ENCODE measurements around the gene KRTAP10-5. TPM values are rescaled to one million over a fixed set of nuclear protein-coding genes. Genes with fewer than 3 reads are reported as not detected.
"Not testable (repeated sequence)": the region's sequence is repeated elsewhere in the genome, so short reads cannot be mapped to it uniquely, and the experiment has no call there.

The KRTAP10-5 gene
- total RNA-seq, 1 donor from 2014 or later: not detected

GRCh38 chr21:44603911-44604310 is 23.5 kb upstream of the KRTAP10-5 start:
- Mint-ChIP-seq H3K4me1 (ENCODE audit: low read depth) (no peaks in the 10 kb centered on the region), H3K4me3 (ENCODE audit: low read depth) (no peak overlapping the region), H3K9me3 (peaks cover 6% of the 10 kb centered on the region), H3K27me3 (ENCODE audit: low read depth) (peaks cover 12% of the 10 kb centered on the region), H3K36me3 (ENCODE audit: low read depth) (no peaks in the 10 kb centered on the region), H3K27ac (no peak overlapping the region)
- DNase-seq (ENCODE audit: low spot score): no peak
- intact Hi-C loops (cut with micrococcal nuclease): no loop called here

GRCh38 chr21:44603109-44603875 is 22.9 kb upstream of the KRTAP10-5 start:
- intact Hi-C loops (cut with micrococcal nuclease): no loop called here
- H3K4me1 Mint-ChIP-seq (ENCODE audit: low read depth): no peaks in the 10 kb centered on the region
- no peaks in the 10 kb centered on the region for H3K36me3 Mint-ChIP-seq (ENCODE audit: low read depth)
- H3K4me3 Mint-ChIP-seq (ENCODE audit: low read depth): no peak overlapping the region
- H3K9me3 Mint-ChIP-seq: peaks cover 4% of the 10 kb centered on the region
- no peak overlapping the region for H3K27ac Mint-ChIP-seq
- H3K27me3 Mint-ChIP-seq (ENCODE audit: low read depth): peaks cover 14% of the 10 kb centered on the region
- no peak for DNase-seq (ENCODE audit: low spot score)

GRCh38 chr21:44602463-44602850 is 22.1 kb upstream of the KRTAP10-5 start:
- no peak for DNase-seq (ENCODE audit: low spot score)
- Mint-ChIP-seq H3K27ac (no peak overlapping the region), H3K36me3 (ENCODE audit: low read depth) (no peaks in the 10 kb centered on the region), H3K9me3 (peaks cover 4% of the 10 kb centered on the region), H3K4me1 (ENCODE audit: low read depth) (no peaks in the 10 kb centered on the region), H3K27me3 (ENCODE audit: low read depth) (peaks cover 14% of the 10 kb centered on the region), H3K4me3 (ENCODE audit: low read depth) (no peak overlapping the region)
- intact Hi-C loops (cut with micrococcal nuclease): no loop called here

GRCh38 chr21:44601596-44602462 is 21.4 kb upstream of the KRTAP10-5 start:
- H3K4me3 Mint-ChIP-seq (ENCODE audit: low read depth): no peak overlapping the region
- H3K27ac Mint-ChIP-seq: no peak overlapping the region
- H3K36me3 Mint-ChIP-seq (ENCODE audit: low read depth): no peaks in the 10 kb centered on the region
- H3K4me1 Mint-ChIP-seq (ENCODE audit: low read depth): no peaks in the 10 kb centered on the region
- intact Hi-C loops (cut with micrococcal nuclease): no loop called here
- no peak for DNase-seq (ENCODE audit: low spot score)
- H3K9me3 Mint-ChIP-seq: peaks cover 4% of the 10 kb centered on the region
- H3K27me3 Mint-ChIP-seq (ENCODE audit: low read depth): peaks cover 14% of the 10 kb centered on the region

GRCh38 chr21:44601091-44601490 is 20.7 kb upstream of the KRTAP10-5 start:
- H3K27me3 Mint-ChIP-seq (ENCODE audit: low read depth): peaks cover 11% of the 10 kb centered on the region
- H3K9me3 Mint-ChIP-seq; H3K4me1 Mint-ChIP-seq (ENCODE audit: low read depth); H3K4me3 Mint-ChIP-seq (ENCODE audit: low read depth); DNase-seq (ENCODE audit: low spot score); H3K27ac Mint-ChIP-seq; intact Hi-C loops (cut with micrococcal nuclease); H3K36me3 Mint-ChIP-seq (ENCODE audit: low read depth): not testable (repeated sequence)

GRCh38 chr21:44600118-44600978 is 19.9 kb upstream of the KRTAP10-5 start, which contains the start of gene KRTAP10-7:
Gene KRTAP10-7, plus strand, starts transcription at chr21:44600597. Its CDS starts 25 bp downstream, at chr21:44600622.
- H3K4me3 Mint-ChIP-seq (ENCODE audit: low read depth); H3K4me1 Mint-ChIP-seq (ENCODE audit: low read depth); H3K27me3 Mint-ChIP-seq (ENCODE audit: low read depth); H3K9me3 Mint-ChIP-seq; H3K36me3 Mint-ChIP-seq (ENCODE audit: low read depth); DNase-seq (ENCODE audit: low spot score); intact Hi-C loops (cut with micrococcal nuclease); H3K27ac Mint-ChIP-seq: not testable (repeated sequence)

- DNase-seq (ENCODE audit: low spot score): no peak
These were observed 19.0 kb upstream of the KRTAP10-5 start for GRCh38 chr21:44599264-44600029.

GRCh38 chr21:44598061-44598460 is 17.7 kb upstream of the KRTAP10-5 start:
- no peaks in the 10 kb centered on the region for H3K36me3 Mint-ChIP-seq (ENCODE audit: low read depth)
- DNase-seq (ENCODE audit: low spot score): no peak
- no peak overlapping the region for H3K4me3 Mint-ChIP-seq (ENCODE audit: low read depth)
- H3K9me3 Mint-ChIP-seq: no peaks in the 10 kb centered on the region
- no peak overlapping the region for H3K27ac Mint-ChIP-seq
- peaks cover 2% of the 10 kb centered on the region for H3K27me3 Mint-ChIP-seq (ENCODE audit: low read depth)
- H3K4me1 Mint-ChIP-seq (ENCODE audit: low read depth): no peaks in the 10 kb centered on the region
- intact Hi-C loops (cut with micrococcal nuclease): no loop called here

More at GRCh38 chr21:44599264-44600029, 19.0 kb upstream of the KRTAP10-5 start:
- intact Hi-C loops (cut with micrococcal nuclease): no loop called here
- Mint-ChIP-seq H3K27ac (no peak overlapping the region), H3K9me3 (no peaks in the 10 kb centered on the region), H3K36me3 (ENCODE audit: low read depth) (no peaks in the 10 kb centered on the region), H3K27me3 (ENCODE audit: low read depth) (peaks cover 2% of the 10 kb centered on the region), H3K4me1 (ENCODE audit: low read depth) (no peaks in the 10 kb centered on the region), H3K4me3 (ENCODE audit: low read depth) (no peak overlapping the region)

GRCh38 chr21:44596068-44596725 is 15.8 kb upstream of the KRTAP10-5 start:
- Mint-ChIP-seq H3K4me1 (ENCODE audit: low read depth) (no peaks in the 10 kb centered on the region), H3K4me3 (ENCODE audit: low read depth) (no peak overlapping the region), H3K27ac (no peak overlapping the region), H3K9me3 (no peaks in the 10 kb centered on the region), H3K27me3 (ENCODE audit: low read depth) (peaks cover 2% of the 10 kb centered on the region), H3K36me3 (ENCODE audit: low read depth) (no peaks in the 10 kb centered on the region)
- intact Hi-C loops (cut with micrococcal nuclease): no loop called here
- no peak for DNase-seq (ENCODE audit: low spot score)

- no peak for DNase-seq (ENCODE audit: low spot score)
- no peaks in the 10 kb centered on the region for H3K4me1 Mint-ChIP-seq (ENCODE audit: low read depth)
- intact Hi-C loops (cut with micrococcal nuclease): no loop called here
- H3K27me3 Mint-ChIP-seq (ENCODE audit: low read depth): peaks cover 2% of the 10 kb centered on the region
- H3K4me3 Mint-ChIP-seq (ENCODE audit: low read depth): no peak overlapping the region
- no peaks in the 10 kb centered on the region for H3K9me3 Mint-ChIP-seq
- H3K27ac Mint-ChIP-seq: no peak overlapping the region
- no peaks in the 10 kb centered on the region for H3K36me3 Mint-ChIP-seq (ENCODE audit: low read depth)
These were observed 15.1 kb upstream of the KRTAP10-5 start for GRCh38 chr21:44595524-44595923.

- H3K4me1 Mint-ChIP-seq (ENCODE audit: low read depth): no peaks in the 10 kb centered on the region
- peaks cover 2% of the 10 kb centered on the region for H3K27me3 Mint-ChIP-seq (ENCODE audit: low read depth)
- DNase-seq (ENCODE audit: low spot score): no peak
- no peak overlapping the region for H3K4me3 Mint-ChIP-seq (ENCODE audit: low read depth)
- intact Hi-C loops (cut with micrococcal nuclease): no loop called here
- no peaks in the 10 kb centered on the region for H3K36me3 Mint-ChIP-seq (ENCODE audit: low read depth)
- H3K9me3 Mint-ChIP-seq: no peaks in the 10 kb centered on the region
- no peak overlapping the region for H3K27ac Mint-ChIP-seq
These were observed 14.1 kb upstream of the KRTAP10-5 start for GRCh38 chr21:44594406-44594916.
